ENCODE data around the gene ACOD1. TPM values are rescaled to one million over a fixed set of nuclear protein-coding genes. Genes with fewer than 3 reads are reported as not detected.

ACOD1 gene
- total RNA-seq, 1 donor from 2014 or later, result not detected

DNA sequence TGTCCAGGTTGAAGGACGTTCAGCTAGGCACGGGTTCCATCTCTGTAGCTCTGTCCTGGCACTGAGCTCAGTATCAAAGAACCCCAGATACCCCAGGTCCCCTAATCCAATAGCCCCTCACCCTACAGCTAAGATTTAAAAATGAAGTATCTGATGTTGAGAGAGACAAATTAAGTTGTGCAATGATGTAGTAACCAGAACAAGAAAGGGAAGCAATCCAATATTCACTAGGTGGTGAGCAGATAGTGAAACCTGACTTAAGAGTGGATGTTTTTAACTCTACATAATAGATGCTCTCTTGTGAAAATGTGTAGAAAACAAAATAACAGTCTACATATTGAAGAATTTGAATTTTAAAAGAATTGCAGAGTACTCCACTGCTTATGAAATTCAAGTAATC, 1.8 kb downstream of the ACOD1 start:
- H3K4me3 Mint-ChIP-seq (ENCODE audit: unreplicated experiment), result no peak overlapping the region
- H3K27me3 Mint-ChIP-seq (ENCODE audit: low read depth), result peaks cover 22% of the 10 kb centered on the region
- H3K27ac Mint-ChIP-seq (ENCODE audit: unreplicated experiment), result no peak overlapping the region
- TF ChIP-seq, protein P1, sequence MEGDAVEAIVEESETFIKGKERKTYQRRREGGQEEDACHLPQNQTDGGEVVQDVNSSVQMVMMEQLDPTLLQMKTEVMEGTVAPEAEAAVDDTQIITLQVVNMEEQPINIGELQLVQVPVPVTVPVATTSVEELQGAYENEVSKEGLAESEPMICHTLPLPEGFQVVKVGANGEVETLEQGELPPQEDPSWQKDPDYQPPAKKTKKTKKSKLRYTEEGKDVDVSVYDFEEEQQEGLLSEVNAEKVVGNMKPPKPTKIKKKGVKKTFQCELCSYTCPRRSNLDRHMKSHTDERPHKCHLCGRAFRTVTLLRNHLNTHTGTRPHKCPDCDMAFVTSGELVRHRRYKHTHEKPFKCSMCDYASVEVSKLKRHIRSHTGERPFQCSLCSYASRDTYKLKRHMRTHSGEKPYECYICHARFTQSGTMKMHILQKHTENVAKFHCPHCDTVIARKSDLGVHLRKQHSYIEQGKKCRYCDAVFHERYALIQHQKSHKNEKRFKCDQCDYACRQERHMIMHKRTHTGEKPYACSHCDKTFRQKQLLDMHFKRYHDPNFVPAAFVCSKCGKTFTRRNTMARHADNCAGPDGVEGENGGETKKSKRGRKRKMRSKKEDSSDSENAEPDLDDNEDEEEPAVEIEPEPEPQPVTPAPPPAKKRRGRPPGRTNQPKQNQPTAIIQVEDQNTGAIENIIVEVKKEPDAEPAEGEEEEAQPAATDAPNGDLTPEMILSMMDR (IDR thresholded peaks at IDR 0.05), result no peak
- H3K36me3 Mint-ChIP-seq (ENCODE audit: low read depth), result no peaks in the 10 kb centered on the region
- peaks cover 3% of the 10 kb centered on the region for H3K9me3 Mint-ChIP-seq (ENCODE audit: low read depth)
- no peaks in the 10 kb centered on the region for H3K4me1 Mint-ChIP-seq (ENCODE audit: low read depth)
- no peak for DNase-seq (ENCODE audit: low spot score)

DNA sequence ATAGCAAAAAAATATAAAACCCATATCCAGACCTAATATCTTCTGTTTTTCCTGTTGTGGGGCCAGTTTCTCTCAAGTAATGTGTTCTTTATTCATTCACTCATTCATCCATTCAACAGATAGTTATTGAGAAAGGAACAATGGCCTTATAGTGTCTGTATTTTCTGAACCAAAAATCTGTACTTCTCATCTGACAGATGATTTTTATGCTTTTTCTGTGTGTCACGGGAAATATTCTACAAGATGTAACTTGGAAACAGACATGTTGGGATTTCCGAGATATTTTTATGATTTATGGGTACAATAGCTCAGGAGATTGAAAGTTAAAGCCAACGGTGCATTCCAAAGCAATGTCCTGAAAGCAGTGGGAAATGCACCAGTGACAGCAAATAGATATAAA, 5.7 kb downstream of the ACOD1 start:
- no peak for DNase-seq (ENCODE audit: low spot score)
- peaks cover 22% of the 10 kb centered on the region for H3K27me3 Mint-ChIP-seq (ENCODE audit: low read depth)
- H3K36me3 Mint-ChIP-seq (ENCODE audit: low read depth), result no peaks in the 10 kb centered on the region
- H3K27ac Mint-ChIP-seq (ENCODE audit: unreplicated experiment), result no peak overlapping the region
- H3K9me3 Mint-ChIP-seq (ENCODE audit: low read depth), result no peaks in the 10 kb centered on the region
- no peak overlapping the region for H3K4me3 Mint-ChIP-seq (ENCODE audit: unreplicated experiment)
- no peaks in the 10 kb centered on the region for H3K4me1 Mint-ChIP-seq (ENCODE audit: low read depth)
- TF ChIP-seq, protein P1 (IDR thresholded peaks at IDR 0.05), result no peak

DNA sequence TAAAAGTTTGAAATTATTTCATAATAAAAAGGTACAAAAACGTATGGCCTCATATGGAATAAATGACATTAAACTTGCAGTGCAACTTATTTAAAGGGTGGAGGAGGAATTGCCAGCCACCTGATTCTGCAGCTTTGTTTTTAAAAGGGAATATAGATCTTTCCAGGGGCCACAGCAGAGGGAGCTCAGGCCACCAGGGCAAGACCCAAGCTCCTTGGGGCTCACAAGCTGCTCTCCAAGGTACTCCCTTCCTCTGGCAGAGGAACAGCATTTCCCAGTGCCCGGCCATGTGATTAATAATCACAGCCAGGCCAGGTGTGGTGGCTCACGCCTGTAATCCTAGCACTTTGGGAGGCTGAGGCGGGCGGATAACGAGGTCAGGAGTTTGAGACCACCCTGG, 6.2 kb downstream of the ACOD1 start:
- no peak for DNase-seq (ENCODE audit: low spot score)
- Mint-ChIP-seq H3K27me3 (ENCODE audit: low read depth) (peaks cover 22% of the 10 kb centered on the region), H3K27ac (ENCODE audit: unreplicated experiment) (no peak overlapping the region), H3K4me1 (ENCODE audit: low read depth) (no peaks in the 10 kb centered on the region), H3K36me3 (ENCODE audit: low read depth) (no peaks in the 10 kb centered on the region), H3K9me3 (ENCODE audit: low read depth) (peaks cover 4% of the 10 kb centered on the region), H3K4me3 (ENCODE audit: unreplicated experiment) (no peak overlapping the region)
- TF ChIP-seq, protein P1 (IDR thresholded peaks at IDR 0.05), result no peak

DNA sequence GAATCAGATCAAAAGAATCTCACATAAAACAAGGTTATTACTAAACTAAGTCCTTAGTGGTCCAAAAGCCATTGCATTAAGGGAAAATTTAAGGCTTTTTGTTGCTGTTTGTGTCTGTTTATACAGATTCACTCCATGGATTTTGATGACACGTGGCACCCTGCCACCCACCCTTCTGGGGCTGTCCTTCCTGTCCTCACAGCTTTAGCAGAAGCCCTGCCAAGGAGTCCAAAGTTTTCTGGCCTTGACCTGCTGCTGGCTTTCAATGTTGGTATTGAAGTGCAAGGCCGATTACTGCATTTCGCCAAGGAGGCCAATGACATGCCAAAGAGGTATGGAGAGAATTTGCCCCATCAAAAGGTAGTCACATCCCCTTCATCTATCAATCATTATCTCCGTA, 6.9 kb downstream of the ACOD1 start:
- H3K27me3 Mint-ChIP-seq (ENCODE audit: low read depth), result peaks cover 19% of the 10 kb centered on the region
- no peak overlapping the region for H3K4me3 Mint-ChIP-seq (ENCODE audit: unreplicated experiment)

DNA sequence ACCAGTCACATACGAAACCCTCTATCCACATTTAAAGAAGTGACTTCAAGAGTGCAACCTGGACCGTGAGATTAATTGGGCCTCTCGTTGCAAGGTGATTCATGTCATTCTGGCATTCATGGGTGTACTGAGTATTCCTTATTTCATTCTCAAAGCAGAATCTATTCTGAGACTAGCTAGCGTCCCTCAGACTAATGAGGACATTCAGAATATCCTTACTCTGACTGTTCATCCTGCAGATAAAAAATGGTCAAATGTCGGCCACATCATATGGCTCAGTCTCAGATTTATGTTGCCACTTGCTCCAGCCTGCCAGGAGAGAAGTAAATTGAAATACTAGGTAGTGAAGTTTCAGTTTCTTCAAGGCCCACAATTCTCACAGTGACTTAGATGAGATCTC, 7.3 kb downstream of the ACOD1 start:
- DNase-seq (ENCODE audit: low spot score), result no peak
- H3K27me3 Mint-ChIP-seq (ENCODE audit: low read depth), result peaks cover 18% of the 10 kb centered on the region
- no peak overlapping the region for H3K4me3 Mint-ChIP-seq (ENCODE audit: unreplicated experiment)
- no peak overlapping the region for H3K27ac Mint-ChIP-seq (ENCODE audit: unreplicated experiment)
- peaks cover 6% of the 10 kb centered on the region for H3K36me3 Mint-ChIP-seq (ENCODE audit: low read depth)
- no peaks in the 10 kb centered on the region for H3K4me1 Mint-ChIP-seq (ENCODE audit: low read depth)
- TF ChIP-seq, protein P1 (IDR thresholded peaks at IDR 0.05), result no peak
- peaks cover 10% of the 10 kb centered on the region for H3K9me3 Mint-ChIP-seq (ENCODE audit: low read depth)

More for the DNA sequence above, 6.9 kb downstream of the ACOD1 start:
- Mint-ChIP-seq H3K27ac (ENCODE audit: unreplicated experiment) (no peak overlapping the region), H3K4me1 (ENCODE audit: low read depth) (no peaks in the 10 kb centered on the region), H3K9me3 (ENCODE audit: low read depth) (peaks cover 6% of the 10 kb centered on the region), H3K36me3 (ENCODE audit: low read depth) (peaks cover 1% of the 10 kb centered on the region)
- TF ChIP-seq, protein P1 (IDR thresholded peaks at IDR 0.05), result no peak
- no peak for DNase-seq (ENCODE audit: low spot score)

Data from chondrocyte (in vitro differentiated cells).